HepG2 (cell line): Measurements from ENCODE around the gene B3GNT5. TPM values are rescaled to one million over a fixed set of nuclear protein-coding genes. Genes with fewer than 3 reads are reported as not detected.
A peak's percentile ranks its signal among the peaks of the same experiment; 100 is the strongest.

ENCODE experiments used
- KAT8 ChIP-seq: IDR thresholded peaks from 2 replicates; pipeline ENCODE4 v1.6.1; 2016; ENCODE audit warnings: missing genetic modification reagents, missing compliant biosample characterization
- NR2F1 ChIP-seq, 2 experiments: fragments of 450-650 bp in 1 of 2; formaldehyde crosslinking in 1 of 2; IDR thresholded peaks; 2 replicates each; pipeline versions ENCODE4 v1.5.0 to v1.6.1; 2016 to 2020; ENCODE audit warnings: mild to moderate bottlenecking in 1 of 2, missing compliant biosample characterization in 1 of 2, missing genetic modification reagents in 1 of 2, moderate library complexity in 1 of 2
- PHB2 ChIP-seq: fragments of 450-650 bp; IDR thresholded peaks from 2 replicates; pipeline ENCODE4 v1.6.1; 2018; ENCODE audit not compliant: partially characterized antibody
- RBAK ChIP-seq: sonication (generic); formaldehyde crosslinking; IDR thresholded peaks from 2 replicates; pipeline ENCODE4 v1.5.1; 2020; ENCODE audit warnings: mild to moderate bottlenecking, missing genetic modification reagents
- SSRP1 ChIP-seq: IDR thresholded peaks from 2 replicates; pipeline ENCODE4 v1.6.1; 2016; ENCODE audit warnings: control low read depth
- ZBTB21 ChIP-seq: sonication (generic); formaldehyde crosslinking; IDR thresholded peaks from 2 replicates; pipeline ENCODE4 v1.4.0; 2020; ENCODE audit warnings: missing genetic modification reagents
- ZFP90 ChIP-seq: sonication (generic); formaldehyde crosslinking; IDR thresholded peaks from 2 replicates; pipeline ENCODE4 v1.8.0; 2022; ENCODE audit warnings: missing genetic modification reagents, mild to moderate bottlenecking, inconsistent platforms, borderline replicate concordance
- ZNF331 ChIP-seq: sonication (generic); formaldehyde crosslinking; IDR thresholded peaks from 2 replicates; pipeline ENCODE4 v1.4.0; 2020; ENCODE audit warnings: missing genetic modification reagents
- ZNF468 ChIP-seq: sonication (generic); formaldehyde crosslinking; IDR thresholded peaks from 2 replicates; pipeline ENCODE4 v1.8.0; 2022; ENCODE audit warnings: mild to moderate bottlenecking, moderate library complexity, missing genetic modification reagents
- ZNF619 ChIP-seq: sonication (generic); formaldehyde crosslinking; IDR thresholded peaks from 2 replicates; pipeline ENCODE4 v1.4.0; 2020; ENCODE audit warnings: mild to moderate bottlenecking, missing genetic modification reagents
- ZNF766 ChIP-seq: sonication (generic); formaldehyde crosslinking; IDR thresholded peaks from 2 replicates; pipeline ENCODE4 v1.5.0; 2020; ENCODE audit warnings: missing genetic modification reagents, borderline replicate concordance
- polyA plus RNA-seq, 8 experiments: library from polyadenylated mRNA; depleted of rRNA in 3 of 8; stranded (reverse) in 7 of 8; unstranded in 1 of 8; fragments of >200 nt; fragmentation: Illumina TruSeq in 4 of 8; extraction: Trizol in 4 of 8; gene quantifications; 2 replicates each; pipeline versions ENCODE4 v1.2.1 to v1.2.3, GENCODE V29; 2011 to 2016; ENCODE audit warnings: low read depth in 4 of 8, missing spikeins in 1 of 8, mixed read lengths in 1 of 8; ENCODE audit not compliant: insufficient read depth in 1 of 8
- total RNA-seq, 5 experiments: library from RNA; depleted of rRNA; stranded (reverse); fragments of >200 nt; fragmentation: Illumina TruSeq; extraction: Trizol; gene quantifications; 2 replicates each; pipeline ENCODE4 v1.2.3, GENCODE V29; 2016; ENCODE audit warnings: low read depth in 1 of 5
- TF ChIP-seq, protein P1 (sequence below): sonication (generic); formaldehyde crosslinking; IDR thresholded peaks from 2 replicates; pipeline ENCODE4 v1.4.0; 2020; ENCODE audit warnings: missing genetic modification reagents, borderline replicate concordance
- TF ChIP-seq, protein P2 (sequence below): sonication (generic); formaldehyde crosslinking; IDR thresholded peaks from 2 replicates; pipeline ENCODE4 v1.8.1; 2023; ENCODE audit warnings: mild to moderate bottlenecking, missing genetic modification reagents, borderline replicate concordance
- TF ChIP-seq, protein P3 (sequence below): sonication (generic); formaldehyde crosslinking; IDR thresholded peaks from 2 replicates; pipeline ENCODE4 v1.5.1; 2020; ENCODE audit warnings: missing genetic modification reagents, mild to moderate bottlenecking, borderline replicate concordance
- TF ChIP-seq, protein P4 (sequence below): IDR thresholded peaks from 2 replicates; pipeline ENCODE4 v1.6.1; 2016; ENCODE audit warnings: missing genetic modification reagents, missing compliant biosample characterization
- TF ChIP-seq, protein P5 (sequence below): fragments of 450-650 bp; IDR thresholded peaks from 2 replicates; pipeline ENCODE4 v1.6.1; 2017
- TF ChIP-seq, protein P6 (sequence below): sonication (generic); formaldehyde crosslinking; IDR thresholded peaks from 2 replicates; pipeline ENCODE4 v1.5.0; 2020; ENCODE audit warnings: missing genetic modification reagents
- TF ChIP-seq, protein P7 (sequence below): sonication (generic); formaldehyde crosslinking; IDR thresholded peaks from 2 replicates; pipeline ENCODE4 v1.4.0; 2020; ENCODE audit warnings: missing genetic modification reagents

The B3GNT5 gene
- total and polyA plus RNA-seq, 2 of the 13 experiments (the other 11 are each of a cell fraction or from before 2014, with no cell fraction given), result not detected

DNA sequence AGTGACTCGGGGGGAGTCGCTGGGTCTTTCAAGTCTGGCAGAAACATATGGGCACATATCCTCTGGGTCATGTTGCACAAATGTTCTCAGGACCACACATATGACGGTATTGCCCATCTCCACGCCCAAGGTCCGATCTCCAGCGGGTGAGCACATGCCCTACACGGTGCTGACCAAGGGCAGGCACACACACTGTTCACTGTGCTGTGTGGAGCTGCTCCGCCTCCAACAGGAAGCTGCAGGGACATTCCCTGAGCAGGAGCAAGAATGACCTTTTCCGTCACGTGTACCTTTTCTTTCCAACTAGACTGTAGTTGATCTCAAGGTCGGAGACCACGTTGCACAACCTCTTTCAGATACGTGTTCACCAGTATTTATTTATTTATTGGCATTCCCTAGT is 41.7 kb upstream of the B3GNT5 start (continued):
- TF ChIP-seq, protein P1, sequence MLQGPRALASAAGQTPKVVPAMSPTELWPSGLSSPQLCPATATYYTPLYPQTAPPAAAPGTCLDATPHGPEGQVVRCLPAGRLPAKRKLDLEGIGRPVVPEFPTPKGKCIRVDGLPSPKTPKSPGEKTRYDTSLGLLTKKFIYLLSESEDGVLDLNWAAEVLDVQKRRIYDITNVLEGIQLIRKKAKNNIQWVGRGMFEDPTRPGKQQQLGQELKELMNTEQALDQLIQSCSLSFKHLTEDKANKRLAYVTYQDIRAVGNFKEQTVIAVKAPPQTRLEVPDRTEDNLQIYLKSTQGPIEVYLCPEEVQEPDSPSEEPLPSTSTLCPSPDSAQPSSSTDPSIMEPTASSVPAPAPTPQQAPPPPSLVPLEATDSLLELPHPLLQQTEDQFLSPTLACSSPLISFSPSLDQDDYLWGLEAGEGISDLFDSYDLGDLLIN, result no peak
- TF ChIP-seq KAT8 (CRISPR knock-in tag) (peak; percentile 42; the same call in 1 of the 2 replicates), PHB2 (no peak), ZNF619 (no peak), NR2F1 (CRISPR knock-in tag; IDR thresholded peaks at IDR 0.05) (peak in 1 of 2 experiments; percentile 49; a peak in 1 of 4 replicates), SSRP1 (CRISPR knock-in tag) (no peak), ZFP90 (CRISPR knock-in tag) (no peak), ZNF766 (CRISPR knock-in tag) (no peak), ZBTB21 (peak; percentile 61; the same call in 1 of the 2 replicates), RBAK (CRISPR knock-in tag) (0 out of 2 replicates have a peak, but pooled peaks have one; percentile 46), ZNF331 (CRISPR knock-in tag) (peak; percentile 85), ZNF468 (CRISPR knock-in tag) (no peak)
- TF ChIP-seq, protein P2, sequence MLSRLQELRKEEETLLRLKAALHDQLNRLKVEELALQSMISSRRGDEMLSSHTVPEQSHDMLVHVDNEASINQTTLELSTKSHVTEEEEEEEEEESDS (CRISPR knock-in tag), result no peak
- TF ChIP-seq, protein P3, sequence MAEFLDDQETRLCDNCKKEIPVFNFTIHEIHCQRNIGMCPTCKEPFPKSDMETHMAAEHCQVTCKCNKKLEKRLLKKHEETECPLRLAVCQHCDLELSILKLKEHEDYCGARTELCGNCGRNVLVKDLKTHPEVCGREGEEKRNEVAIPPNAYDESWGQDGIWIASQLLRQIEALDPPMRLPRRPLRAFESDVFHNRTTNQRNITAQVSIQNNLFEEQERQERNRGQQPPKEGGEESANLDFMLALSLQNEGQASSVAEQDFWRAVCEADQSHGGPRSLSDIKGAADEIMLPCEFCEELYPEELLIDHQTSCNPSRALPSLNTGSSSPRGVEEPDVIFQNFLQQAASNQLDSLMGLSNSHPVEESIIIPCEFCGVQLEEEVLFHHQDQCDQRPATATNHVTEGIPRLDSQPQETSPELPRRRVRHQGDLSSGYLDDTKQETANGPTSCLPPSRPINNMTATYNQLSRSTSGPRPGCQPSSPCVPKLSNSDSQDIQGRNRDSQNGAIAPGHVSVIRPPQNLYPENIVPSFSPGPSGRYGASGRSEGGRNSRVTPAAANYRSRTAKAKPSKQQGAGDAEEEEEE (CRISPR knock-in tag), result no peak
- TF ChIP-seq, protein P4, sequence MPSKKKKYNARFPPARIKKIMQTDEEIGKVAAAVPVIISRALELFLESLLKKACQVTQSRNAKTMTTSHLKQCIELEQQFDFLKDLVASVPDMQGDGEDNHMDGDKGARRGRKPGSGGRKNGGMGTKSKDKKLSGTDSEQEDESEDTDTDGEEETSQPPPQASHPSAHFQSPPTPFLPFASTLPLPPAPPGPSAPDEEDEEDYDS, result no peak
- TF ChIP-seq, protein P5, sequence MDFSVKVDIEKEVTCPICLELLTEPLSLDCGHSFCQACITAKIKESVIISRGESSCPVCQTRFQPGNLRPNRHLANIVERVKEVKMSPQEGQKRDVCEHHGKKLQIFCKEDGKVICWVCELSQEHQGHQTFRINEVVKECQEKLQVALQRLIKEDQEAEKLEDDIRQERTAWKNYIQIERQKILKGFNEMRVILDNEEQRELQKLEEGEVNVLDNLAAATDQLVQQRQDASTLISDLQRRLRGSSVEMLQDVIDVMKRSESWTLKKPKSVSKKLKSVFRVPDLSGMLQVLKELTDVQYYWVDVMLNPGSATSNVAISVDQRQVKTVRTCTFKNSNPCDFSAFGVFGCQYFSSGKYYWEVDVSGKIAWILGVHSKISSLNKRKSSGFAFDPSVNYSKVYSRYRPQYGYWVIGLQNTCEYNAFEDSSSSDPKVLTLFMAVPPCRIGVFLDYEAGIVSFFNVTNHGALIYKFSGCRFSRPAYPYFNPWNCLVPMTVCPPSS, result no peak
- TF ChIP-seq, protein P6, sequence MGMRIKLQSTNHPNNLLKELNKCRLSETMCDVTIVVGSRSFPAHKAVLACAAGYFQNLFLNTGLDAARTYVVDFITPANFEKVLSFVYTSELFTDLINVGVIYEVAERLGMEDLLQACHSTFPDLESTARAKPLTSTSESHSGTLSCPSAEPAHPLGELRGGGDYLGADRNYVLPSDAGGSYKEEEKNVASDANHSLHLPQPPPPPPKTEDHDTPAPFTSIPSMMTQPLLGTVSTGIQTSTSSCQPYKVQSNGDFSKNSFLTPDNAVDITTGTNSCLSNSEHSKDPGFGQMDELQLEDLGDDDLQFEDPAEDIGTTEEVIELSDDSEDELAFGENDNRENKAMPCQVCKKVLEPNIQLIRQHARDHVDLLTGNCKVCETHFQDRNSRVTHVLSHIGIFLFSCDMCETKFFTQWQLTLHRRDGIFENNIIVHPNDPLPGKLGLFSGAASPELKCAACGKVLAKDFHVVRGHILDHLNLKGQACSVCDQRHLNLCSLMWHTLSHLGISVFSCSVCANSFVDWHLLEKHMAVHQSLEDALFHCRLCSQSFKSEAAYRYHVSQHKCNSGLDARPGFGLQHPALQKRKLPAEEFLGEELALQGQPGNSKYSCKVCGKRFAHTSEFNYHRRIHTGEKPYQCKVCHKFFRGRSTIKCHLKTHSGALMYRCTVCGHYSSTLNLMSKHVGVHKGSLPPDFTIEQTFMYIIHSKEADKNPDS (CRISPR knock-in tag), result 0 out of 2 replicates have a peak, but pooled peaks have one; percentile 67
- TF ChIP-seq, protein P7, sequence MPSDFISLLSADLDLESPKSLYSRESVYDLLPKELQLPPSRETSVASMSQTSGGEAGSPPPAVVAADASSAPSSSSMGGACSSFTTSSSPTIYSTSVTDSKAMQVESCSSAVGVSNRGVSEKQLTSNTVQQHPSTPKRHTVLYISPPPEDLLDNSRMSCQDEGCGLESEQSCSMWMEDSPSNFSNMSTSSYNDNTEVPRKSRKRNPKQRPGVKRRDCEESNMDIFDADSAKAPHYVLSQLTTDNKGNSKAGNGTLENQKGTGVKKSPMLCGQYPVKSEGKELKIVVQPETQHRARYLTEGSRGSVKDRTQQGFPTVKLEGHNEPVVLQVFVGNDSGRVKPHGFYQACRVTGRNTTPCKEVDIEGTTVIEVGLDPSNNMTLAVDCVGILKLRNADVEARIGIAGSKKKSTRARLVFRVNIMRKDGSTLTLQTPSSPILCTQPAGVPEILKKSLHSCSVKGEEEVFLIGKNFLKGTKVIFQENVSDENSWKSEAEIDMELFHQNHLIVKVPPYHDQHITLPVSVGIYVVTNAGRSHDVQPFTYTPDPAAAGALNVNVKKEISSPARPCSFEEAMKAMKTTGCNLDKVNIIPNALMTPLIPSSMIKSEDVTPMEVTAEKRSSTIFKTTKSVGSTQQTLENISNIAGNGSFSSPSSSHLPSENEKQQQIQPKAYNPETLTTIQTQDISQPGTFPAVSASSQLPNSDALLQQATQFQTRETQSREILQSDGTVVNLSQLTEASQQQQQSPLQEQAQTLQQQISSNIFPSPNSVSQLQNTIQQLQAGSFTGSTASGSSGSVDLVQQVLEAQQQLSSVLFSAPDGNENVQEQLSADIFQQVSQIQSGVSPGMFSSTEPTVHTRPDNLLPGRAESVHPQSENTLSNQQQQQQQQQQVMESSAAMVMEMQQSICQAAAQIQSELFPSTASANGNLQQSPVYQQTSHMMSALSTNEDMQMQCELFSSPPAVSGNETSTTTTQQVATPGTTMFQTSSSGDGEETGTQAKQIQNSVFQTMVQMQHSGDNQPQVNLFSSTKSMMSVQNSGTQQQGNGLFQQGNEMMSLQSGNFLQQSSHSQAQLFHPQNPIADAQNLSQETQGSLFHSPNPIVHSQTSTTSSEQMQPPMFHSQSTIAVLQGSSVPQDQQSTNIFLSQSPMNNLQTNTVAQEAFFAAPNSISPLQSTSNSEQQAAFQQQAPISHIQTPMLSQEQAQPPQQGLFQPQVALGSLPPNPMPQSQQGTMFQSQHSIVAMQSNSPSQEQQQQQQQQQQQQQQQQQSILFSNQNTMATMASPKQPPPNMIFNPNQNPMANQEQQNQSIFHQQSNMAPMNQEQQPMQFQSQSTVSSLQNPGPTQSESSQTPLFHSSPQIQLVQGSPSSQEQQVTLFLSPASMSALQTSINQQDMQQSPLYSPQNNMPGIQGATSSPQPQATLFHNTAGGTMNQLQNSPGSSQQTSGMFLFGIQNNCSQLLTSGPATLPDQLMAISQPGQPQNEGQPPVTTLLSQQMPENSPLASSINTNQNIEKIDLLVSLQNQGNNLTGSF, result no peak
